ENCODE results near the gene SNX33.
"Not testable (repeated sequence)": the region's sequence is repeated elsewhere in the genome, so short reads cannot be mapped to it uniquely, and the experiment has no call there.

SNX33 gene

GRCh38 chr15:75683646-75684312 lies 36.1 kb downstream of the SNX33 start:
- DNase-seq (ENCODE audit: low read depth in 2 of 2): peak; percentile 65 to 68

- no peak for DNase-seq (ENCODE audit: low read depth in 2 of 2)
Measured at GRCh38 chr15:75684648-75685047, 36.9 kb downstream of the SNX33 start.

GRCh38 chr15:75685195-75685594 lies 37.5 kb downstream of the SNX33 start:
- DNase-seq (ENCODE audit: low read depth in 2 of 2): no peak

- DNase-seq (ENCODE audit: low read depth in 2 of 2): peak; percentile 67 to 86
Measured at GRCh38 chr15:75686212-75686642, 38.5 kb downstream of the SNX33 start.

- DNase-seq (ENCODE audit: low read depth in 2 of 2): no peak
Measured at GRCh38 chr15:75687486-75688277, 40.0 kb downstream of the SNX33 start.

- no peak for DNase-seq (ENCODE audit: low read depth in 2 of 2)
Measured at GRCh38 chr15:75688278-75688557, 40.5 kb downstream of the SNX33 start.

- no peak for DNase-seq (ENCODE audit: low read depth in 2 of 2)
Measured at GRCh38 chr15:75688831-75689230, 41.1 kb downstream of the SNX33 start.

GRCh38 chr15:75689429-75689828 lies 41.7 kb downstream of the SNX33 start:
- DNase-seq (ENCODE audit: low read depth in 2 of 2): not testable (repeated sequence)

- DNase-seq (ENCODE audit: low read depth in 2 of 2): not testable (repeated sequence)
Measured at GRCh38 chr15:75692311-75692710, 44.6 kb downstream of the SNX33 start.

- DNase-seq (ENCODE audit: low read depth in 2 of 2): not testable (repeated sequence)
Measured at GRCh38 chr15:75693028-75693427, 45.3 kb downstream of the SNX33 start.

GRCh38 chr15:75693501-75694240 lies 46.0 kb downstream of the SNX33 start:
- no peak for DNase-seq (ENCODE audit: low read depth in 2 of 2)

- peak; percentile 5 to 18 for DNase-seq (ENCODE audit: low read depth in 2 of 2)
Measured at GRCh38 chr15:75694241-75695182, 46.8 kb downstream of the SNX33 start.

- DNase-seq (ENCODE audit: low read depth in 2 of 2): no peak
Measured at GRCh38 chr15:75695220-75695619, 47.5 kb downstream of the SNX33 start.

- no peak for DNase-seq (ENCODE audit: low read depth in 2 of 2)
Measured at GRCh38 chr15:75695634-75696310, 48.1 kb downstream of the SNX33 start.

- no peak for DNase-seq (ENCODE audit: low read depth in 2 of 2)
Measured at GRCh38 chr15:75696311-75696720, 48.6 kb downstream of the SNX33 start.

- no peak for DNase-seq (ENCODE audit: low read depth in 2 of 2)
Measured at GRCh38 chr15:75696854-75697259, 49.1 kb downstream of the SNX33 start.

- DNase-seq (ENCODE audit: low read depth in 2 of 2): no peak
Measured at GRCh38 chr15:75697523-75697922, 49.8 kb downstream of the SNX33 start.

GRCh38 chr15:75697974-75698747 lies 50.4 kb downstream of the SNX33 start:
- not testable (repeated sequence) for DNase-seq (ENCODE audit: low read depth in 2 of 2)

- not testable (repeated sequence) for DNase-seq (ENCODE audit: low read depth in 2 of 2)
Measured at GRCh38 chr15:75699517-75699916, 51.8 kb downstream of the SNX33 start.

Measured in stimulated activated CD4-positive, alpha-beta T cell treated with anti-CD3 and anti-CD28 coated beads, Interleukin-4, amount 100 ng/mL, for 48 hours (primary cell).